WTC11 (cell line): Measurements from ENCODE around the gene ZNF608. TPM values are rescaled to one million over a fixed set of nuclear protein-coding genes. Genes with fewer than 3 reads are reported as not detected.

Source experiments
- ATAC-seq: fragments of 200-7000 bp; cut with Tn5 transposase; 2 replicates; pipeline ENCODE4 v1.10.0; 2021; ENCODE audit warnings: mild to moderate bottlenecking, moderate library complexity
- CTCF ChIA-PET: fragments of 300-600 bp; sonication (Branson Sonifier 250); formaldehyde crosslinking; loops from one replicate; lab custom pipeline; 2021; ENCODE audit warnings: antibody characterized with exemption; lab: Charles Lee
- POLR2A ChIA-PET: fragments of 350-600 bp; sonication (Branson Sonifier 250); formaldehyde crosslinking; loops from one replicate; lab custom pipeline; 2021; ENCODE audit warnings: antibody characterized with exemption; lab: Charles Lee
- DNase-seq: peaks from one replicate; pipeline ENCODE4 v3.0.0; 2021; ENCODE audit warnings: low spot score
- H3K27ac Mint-ChIP-seq: 2 replicates; pipeline ENCODE4 v1.8.0; 2021; ENCODE audit warnings: mixed read lengths
- H3K27me3 Mint-ChIP-seq: 2 replicates; pipeline ENCODE4 v1.8.0; 2021; ENCODE audit warnings: low read depth, mild to moderate bottlenecking, moderate library complexity, mixed read lengths
- H3K36me3 Mint-ChIP-seq: 2 replicates; pipeline ENCODE4 v1.8.0; 2021; ENCODE audit warnings: mixed read lengths
- H3K4me1 Mint-ChIP-seq: 2 replicates; pipeline ENCODE4 v1.8.0; 2022; ENCODE audit warnings: mixed read lengths
- H3K4me3 Mint-ChIP-seq: 2 replicates; pipeline ENCODE4 v1.8.0; 2021; ENCODE audit warnings: mild to moderate bottlenecking, moderate library complexity, mixed read lengths
- H3K9me3 Mint-ChIP-seq: 2 replicates; pipeline ENCODE4 v1.8.0; 2021; ENCODE audit warnings: mixed read lengths
- ATF1 ChIP-seq: sonication (generic); formaldehyde crosslinking; IDR thresholded peaks from 2 replicates; pipeline ENCODE4 v1.8.1; 2023; ENCODE audit warnings: mild to moderate bottlenecking, moderate library complexity, missing genetic modification reagents
- ESRRA ChIP-seq: sonication (generic); formaldehyde crosslinking; IDR thresholded peaks from 2 replicates; pipeline ENCODE4 v1.8.1; 2022; ENCODE audit warnings: mild to moderate bottlenecking, missing genetic modification reagents, borderline replicate concordance
- FOXJ3 ChIP-seq: sonication (generic); formaldehyde crosslinking; IDR thresholded peaks from 2 replicates; pipeline ENCODE4 v1.9.0; 2021; ENCODE audit warnings: missing genetic modification reagents, mild to moderate bottlenecking, borderline replicate concordance
- GTF2I ChIP-seq: fragments of 250-450 bp; sonication (Bioruptor Pico); conservative IDR thresholded peaks from 2 replicates; pipeline ENCODE4 v1.4.0; 2021; ENCODE audit warnings: mild to moderate bottlenecking
- NFATC4 ChIP-seq: fragments of 250-450 bp; sonication (Bioruptor Pico); IDR thresholded peaks from 2 replicates; pipeline ENCODE4 v1.9.0; 2021; ENCODE audit warnings: mild to moderate bottlenecking
- NFYB ChIP-seq: sonication (generic); formaldehyde crosslinking; conservative IDR thresholded peaks from 2 replicates; pipeline ENCODE4 v1.8.0; 2022; ENCODE audit warnings: low read depth, missing genetic modification reagents
- TEAD4 ChIP-seq: sonication (generic); formaldehyde crosslinking; IDR thresholded peaks from 2 replicates; pipeline ENCODE4 v1.8.0; 2022; ENCODE audit warnings: mild to moderate bottlenecking, missing genetic modification reagents
- ZNF138 ChIP-seq: sonication (generic); formaldehyde crosslinking; conservative IDR thresholded peaks from 2 replicates; pipeline ENCODE4 v1.8.1; 2022; ENCODE audit warnings: mild to moderate bottlenecking, moderate library complexity, missing genetic modification reagents
- ZNF263 ChIP-seq: sonication (generic); formaldehyde crosslinking; IDR thresholded peaks from 2 replicates; pipeline ENCODE4 v1.8.1; 2022; ENCODE audit warnings: low read depth, mild to moderate bottlenecking, moderate library complexity, missing genetic modification reagents
- ZNF317 ChIP-seq: sonication (generic); formaldehyde crosslinking; IDR thresholded peaks from 2 replicates; pipeline ENCODE4 v1.8.1; 2023; ENCODE audit warnings: low read depth, mild to moderate bottlenecking, moderate library complexity, missing genetic modification reagents, borderline replicate concordance
- ZNF671 ChIP-seq: fragments of 250-450 bp; sonication (Bioruptor Pico); IDR thresholded peaks from 2 replicates; pipeline ENCODE4 v1.8.0; 2021; ENCODE audit warnings: mild to moderate bottlenecking
- total RNA-seq: library from RNA; stranded (reverse); gene quantifications from 3 replicates; pipeline ENCODE4 v1.2.3, GENCODE V29; 2021
- TF ChIP-seq, protein P1 (sequence below): sonication (generic); formaldehyde crosslinking; IDR thresholded peaks from 2 replicates; pipeline ENCODE4 v1.8.1; 2023; ENCODE audit warnings: mild to moderate bottlenecking, missing genetic modification reagents
- TF ChIP-seq, protein P2 (sequence below): sonication (generic); formaldehyde crosslinking; IDR thresholded peaks from 2 replicates; pipeline ENCODE4 v1.8.1; 2022; ENCODE audit warnings: low read depth, mild to moderate bottlenecking, moderate library complexity, missing genetic modification reagents, borderline replicate concordance
- TF ChIP-seq, protein P3 (sequence below): sonication (generic); formaldehyde crosslinking; IDR thresholded peaks from 2 replicates; pipeline ENCODE4 v1.8.1; 2023; ENCODE audit warnings: mild to moderate bottlenecking, moderate library complexity, missing genetic modification reagents
- TF ChIP-seq, protein P4 (sequence below): fragments of 250-450 bp; sonication (Bioruptor Pico); IDR thresholded peaks from 2 replicates; pipeline ENCODE4 v1.9.0; 2021; ENCODE audit warnings: moderate library complexity, mild to moderate bottlenecking, inconsistent platforms, borderline replicate concordance
- TF ChIP-seq, protein P5 (sequence below): sonication (generic); formaldehyde crosslinking; IDR thresholded peaks from 2 replicates; pipeline ENCODE4 v1.8.1; 2022; ENCODE audit warnings: missing genetic modification reagents, borderline replicate concordance
- TF ChIP-seq, protein P6 (sequence below): fragments of 250-450 bp; sonication (Bioruptor Pico); IDR thresholded peaks from 2 replicates; pipeline ENCODE4 v1.8.0; 2021; ENCODE audit warnings: mild to moderate bottlenecking
- TF ChIP-seq, protein P7 (sequence below): sonication (generic); formaldehyde crosslinking; IDR thresholded peaks from 2 replicates; pipeline ENCODE4 v1.8.1; 2023; ENCODE audit warnings: mild to moderate bottlenecking, missing genetic modification reagents

Gene ZNF608
- total RNA-seq, 1 experiment from 2014 or later, result 40.6 TPM

DNA sequence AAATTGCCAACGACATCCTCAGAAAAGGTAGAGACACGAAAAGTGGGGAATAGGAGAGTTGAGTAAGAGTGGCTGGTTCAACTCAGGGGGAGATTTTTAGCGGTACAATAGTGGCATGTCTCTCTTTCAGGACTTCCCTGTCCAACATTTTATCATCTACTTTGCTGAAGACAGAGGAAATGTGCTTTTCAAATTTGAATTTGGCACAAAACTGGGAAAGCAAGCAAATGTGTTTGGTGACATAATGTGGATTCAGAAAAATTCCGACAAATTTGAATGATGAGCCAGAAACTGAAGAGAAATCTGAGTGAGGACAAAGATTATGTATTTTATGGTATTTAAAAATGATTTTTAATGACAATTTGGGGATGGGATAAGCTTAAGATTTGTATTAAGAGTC lies 33.6 kb upstream of the ZNF608 start (continued):
- TF ChIP-seq, protein P1, sequence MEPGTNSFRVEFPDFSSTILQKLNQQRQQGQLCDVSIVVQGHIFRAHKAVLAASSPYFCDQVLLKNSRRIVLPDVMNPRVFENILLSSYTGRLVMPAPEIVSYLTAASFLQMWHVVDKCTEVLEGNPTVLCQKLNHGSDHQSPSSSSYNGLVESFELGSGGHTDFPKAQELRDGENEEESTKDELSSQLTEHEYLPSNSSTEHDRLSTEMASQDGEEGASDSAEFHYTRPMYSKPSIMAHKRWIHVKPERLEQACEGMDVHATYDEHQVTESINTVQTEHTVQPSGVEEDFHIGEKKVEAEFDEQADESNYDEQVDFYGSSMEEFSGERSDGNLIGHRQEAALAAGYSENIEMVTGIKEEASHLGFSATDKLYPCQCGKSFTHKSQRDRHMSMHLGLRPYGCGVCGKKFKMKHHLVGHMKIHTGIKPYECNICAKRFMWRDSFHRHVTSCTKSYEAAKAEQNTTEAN (CRISPR knock-in tag), result no peak
- TF ChIP-seq, protein P2, sequence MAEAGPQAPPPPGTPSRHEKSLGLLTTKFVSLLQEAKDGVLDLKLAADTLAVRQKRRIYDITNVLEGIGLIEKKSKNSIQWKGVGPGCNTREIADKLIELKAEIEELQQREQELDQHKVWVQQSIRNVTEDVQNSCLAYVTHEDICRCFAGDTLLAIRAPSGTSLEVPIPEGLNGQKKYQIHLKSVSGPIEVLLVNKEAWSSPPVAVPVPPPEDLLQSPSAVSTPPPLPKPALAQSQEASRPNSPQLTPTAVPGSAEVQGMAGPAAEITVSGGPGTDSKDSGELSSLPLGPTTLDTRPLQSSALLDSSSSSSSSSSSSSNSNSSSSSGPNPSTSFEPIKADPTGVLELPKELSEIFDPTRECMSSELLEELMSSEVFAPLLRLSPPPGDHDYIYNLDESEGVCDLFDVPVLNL (CRISPR knock-in tag), result no peak
- TF ChIP-seq, all 79 proteins: peak for 0

DNA sequence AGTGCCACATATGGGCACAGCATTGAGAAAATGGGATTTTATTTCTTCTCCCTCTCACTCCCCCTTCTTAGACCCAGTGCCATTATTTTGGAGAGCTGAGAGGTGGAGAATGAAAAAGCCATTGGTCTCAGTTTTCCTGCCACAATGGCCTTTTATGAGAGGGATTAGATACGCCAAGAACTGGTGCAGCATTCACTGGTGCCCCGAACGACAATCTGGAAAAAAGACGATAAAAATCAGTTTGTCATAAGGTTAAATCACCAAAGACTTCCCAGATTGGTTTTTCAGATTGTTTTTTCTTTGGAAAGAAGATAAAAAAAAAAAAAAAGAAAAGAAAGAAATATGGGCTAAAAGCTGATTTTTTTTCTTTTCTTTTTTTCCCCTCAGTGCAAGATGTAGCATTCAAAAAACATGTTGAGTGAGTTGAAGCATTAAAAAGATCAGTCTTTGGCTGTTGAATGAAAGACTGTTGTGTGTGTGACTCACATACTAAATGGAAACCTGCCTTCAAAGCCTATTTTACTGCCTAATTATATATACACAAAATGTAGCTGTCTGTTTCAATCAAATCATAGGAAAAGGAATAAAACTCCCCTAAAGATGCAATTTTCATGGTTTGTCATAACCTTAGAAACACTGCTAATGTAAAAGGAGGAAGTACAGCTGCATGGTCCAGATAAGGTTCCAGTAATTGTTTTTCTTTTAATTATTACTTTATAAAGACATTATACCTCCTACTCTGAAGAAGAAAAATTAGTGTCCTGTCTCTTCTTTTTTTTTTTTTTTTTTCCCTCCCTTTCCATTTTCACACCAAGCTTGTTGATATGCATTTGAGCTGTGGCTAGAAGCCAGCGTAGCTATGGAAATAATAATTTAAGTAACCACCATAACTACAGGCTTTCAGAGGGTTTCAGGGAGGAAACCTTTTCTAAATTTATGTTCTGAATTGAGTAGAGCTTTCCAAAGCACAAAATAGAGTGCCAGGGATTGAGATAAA lies 27.2 kb upstream of the ZNF608 start:
- DNase-seq, result no peak
- H3K4me1 Mint-ChIP-seq, result peaks cover 19% of the 10 kb centered on the region
- CTCF ChIA-PET, result interaction anchor here (0.7 kb wide), 1 partner anchor 1428 kb away, joined by 3 read pairs; no protein-coding TSS in a partner anchor

DNA sequence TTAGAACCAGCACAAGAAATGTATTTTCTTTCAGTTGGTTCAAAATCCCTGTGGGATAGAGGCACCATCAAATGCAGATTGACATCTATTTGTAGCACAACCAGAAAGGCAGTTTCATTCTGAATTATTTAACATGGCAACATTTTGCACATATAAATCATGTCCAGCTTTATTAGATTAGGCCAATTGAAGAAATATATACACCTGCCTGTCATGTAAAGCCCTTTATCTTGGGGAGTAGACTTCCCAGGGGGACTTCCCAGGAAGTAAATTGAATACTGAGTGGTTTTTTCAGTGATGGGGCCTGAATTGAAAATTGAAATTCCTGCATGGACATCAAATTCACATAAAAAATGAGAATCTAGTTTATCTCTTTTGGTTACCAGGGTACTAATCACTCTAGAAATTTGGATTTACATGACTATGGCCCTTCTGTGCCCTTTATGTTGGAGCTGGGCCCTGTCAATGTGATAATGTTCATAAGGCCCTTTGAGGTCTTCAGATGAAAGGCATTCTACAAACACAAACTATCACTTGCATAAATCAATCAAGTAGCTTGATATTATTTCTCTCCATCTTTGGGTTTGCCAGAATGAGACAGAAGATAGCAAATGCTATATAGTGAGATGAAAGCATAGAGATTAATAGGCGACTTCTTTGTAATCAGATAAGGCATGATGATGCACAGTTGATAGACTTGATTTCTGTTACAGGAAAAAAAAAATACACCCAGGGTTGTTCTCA lies 26.2 kb upstream of the ZNF608 start:
- Mint-ChIP-seq H3K36me3 (no peaks in the 10 kb centered on the region), H3K27ac (no peak overlapping the region), H3K4me1 (peaks cover 19% of the 10 kb centered on the region), H3K27me3 (no peaks in the 10 kb centered on the region; the same call in 1 of the 2 replicates), H3K4me3 (no peak overlapping the region), H3K9me3 (peaks cover 5% of the 10 kb centered on the region; the same call in 1 of the 2 replicates)
- ChIA-PET CTCF (no interaction called here), POLR2A (no interaction called here)
- ATAC-seq (no peak), DNase-seq (no peak)
- TF ChIP-seq ATF1 (CRISPR knock-in tag) (no peak), NFATC4 (CRISPR knock-in tag) (no peak), ZNF671 (CRISPR knock-in tag) (no peak), ZNF263 (no peak), GTF2I (no peak), FOXJ3 (CRISPR knock-in tag) (no peak)
- TF ChIP-seq, protein P3, sequence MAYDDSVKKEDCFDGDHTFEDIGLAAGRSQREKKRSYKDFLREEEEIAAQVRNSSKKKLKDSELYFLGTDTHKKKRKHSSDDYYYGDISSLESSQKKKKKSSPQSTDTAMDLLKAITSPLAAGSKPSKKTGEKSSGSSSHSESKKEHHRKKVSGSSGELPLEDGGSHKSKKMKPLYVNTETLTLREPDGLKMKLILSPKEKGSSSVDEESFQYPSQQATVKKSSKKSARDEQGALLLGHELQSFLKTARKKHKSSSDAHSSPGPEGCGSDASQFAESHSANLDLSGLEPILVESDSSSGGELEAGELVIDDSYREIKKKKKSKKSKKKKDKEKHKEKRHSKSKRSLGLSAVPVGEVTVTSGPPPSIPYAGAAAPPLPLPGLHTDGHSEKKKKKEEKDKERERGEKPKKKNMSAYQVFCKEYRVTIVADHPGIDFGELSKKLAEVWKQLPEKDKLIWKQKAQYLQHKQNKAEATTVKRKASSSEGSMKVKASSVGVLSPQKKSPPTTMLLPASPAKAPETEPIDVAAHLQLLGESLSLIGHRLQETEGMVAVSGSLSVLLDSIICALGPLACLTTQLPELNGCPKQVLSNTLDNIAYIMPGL (CRISPR knock-in tag), result no peak
- TF ChIP-seq, protein P4, sequence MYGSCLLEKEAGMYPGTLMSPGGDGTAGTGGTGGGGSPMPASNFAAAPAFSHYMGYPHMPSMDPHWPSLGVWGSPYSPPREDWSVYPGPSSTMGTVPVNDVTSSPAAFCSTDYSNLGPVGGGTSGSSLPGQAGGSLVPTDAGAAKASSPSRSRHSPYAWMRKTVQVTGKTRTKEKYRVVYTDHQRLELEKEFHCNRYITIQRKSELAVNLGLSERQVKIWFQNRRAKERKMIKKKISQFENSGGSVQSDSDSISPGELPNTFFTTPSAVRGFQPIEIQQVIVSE (CRISPR knock-in tag), result no peak
- TF ChIP-seq, protein P5, sequence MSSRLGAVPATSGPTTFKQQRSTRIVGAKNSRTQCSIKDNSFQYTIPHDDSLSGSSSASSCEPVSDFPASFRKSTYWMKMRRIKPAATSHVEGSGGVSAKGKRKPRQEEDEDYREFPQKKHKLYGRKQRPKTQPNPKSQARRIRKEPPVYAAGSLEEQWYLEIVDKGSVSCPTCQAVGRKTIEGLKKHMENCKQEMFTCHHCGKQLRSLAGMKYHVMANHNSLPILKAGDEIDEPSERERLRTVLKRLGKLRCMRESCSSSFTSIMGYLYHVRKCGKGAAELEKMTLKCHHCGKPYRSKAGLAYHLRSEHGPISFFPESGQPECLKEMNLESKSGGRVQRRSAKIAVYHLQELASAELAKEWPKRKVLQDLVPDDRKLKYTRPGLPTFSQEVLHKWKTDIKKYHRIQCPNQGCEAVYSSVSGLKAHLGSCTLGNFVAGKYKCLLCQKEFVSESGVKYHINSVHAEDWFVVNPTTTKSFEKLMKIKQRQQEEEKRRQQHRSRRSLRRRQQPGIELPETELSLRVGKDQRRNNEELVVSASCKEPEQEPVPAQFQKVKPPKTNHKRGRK, result no peak
- TF ChIP-seq, protein P6, sequence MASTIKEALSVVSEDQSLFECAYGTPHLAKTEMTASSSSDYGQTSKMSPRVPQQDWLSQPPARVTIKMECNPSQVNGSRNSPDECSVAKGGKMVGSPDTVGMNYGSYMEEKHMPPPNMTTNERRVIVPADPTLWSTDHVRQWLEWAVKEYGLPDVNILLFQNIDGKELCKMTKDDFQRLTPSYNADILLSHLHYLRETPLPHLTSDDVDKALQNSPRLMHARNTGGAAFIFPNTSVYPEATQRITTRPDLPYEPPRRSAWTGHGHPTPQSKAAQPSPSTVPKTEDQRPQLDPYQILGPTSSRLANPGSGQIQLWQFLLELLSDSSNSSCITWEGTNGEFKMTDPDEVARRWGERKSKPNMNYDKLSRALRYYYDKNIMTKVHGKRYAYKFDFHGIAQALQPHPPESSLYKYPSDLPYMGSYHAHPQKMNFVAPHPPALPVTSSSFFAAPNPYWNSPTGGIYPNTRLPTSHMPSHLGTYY, result no peak
- TF ChIP-seq, protein P7, sequence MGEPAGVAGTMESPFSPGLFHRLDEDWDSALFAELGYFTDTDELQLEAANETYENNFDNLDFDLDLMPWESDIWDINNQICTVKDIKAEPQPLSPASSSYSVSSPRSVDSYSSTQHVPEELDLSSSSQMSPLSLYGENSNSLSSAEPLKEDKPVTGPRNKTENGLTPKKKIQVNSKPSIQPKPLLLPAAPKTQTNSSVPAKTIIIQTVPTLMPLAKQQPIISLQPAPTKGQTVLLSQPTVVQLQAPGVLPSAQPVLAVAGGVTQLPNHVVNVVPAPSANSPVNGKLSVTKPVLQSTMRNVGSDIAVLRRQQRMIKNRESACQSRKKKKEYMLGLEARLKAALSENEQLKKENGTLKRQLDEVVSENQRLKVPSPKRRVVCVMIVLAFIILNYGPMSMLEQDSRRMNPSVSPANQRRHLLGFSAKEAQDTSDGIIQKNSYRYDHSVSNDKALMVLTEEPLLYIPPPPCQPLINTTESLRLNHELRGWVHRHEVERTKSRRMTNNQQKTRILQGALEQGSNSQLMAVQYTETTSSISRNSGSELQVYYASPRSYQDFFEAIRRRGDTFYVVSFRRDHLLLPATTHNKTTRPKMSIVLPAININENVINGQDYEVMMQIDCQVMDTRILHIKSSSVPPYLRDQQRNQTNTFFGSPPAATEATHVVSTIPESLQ (CRISPR knock-in tag), result no peak

More for the DNA sequence above, 27.2 kb upstream of the ZNF608 start:
- Mint-ChIP-seq H3K27ac (no peak overlapping the region), H3K27me3 (no peaks in the 10 kb centered on the region; the same call in 1 of the 2 replicates), H3K36me3 (0 out of 2 replicates have a peak, but pooled peaks cover 2% of the 10 kb centered on the region), H3K9me3 (peaks cover 9% of the 10 kb centered on the region), H3K4me3 (no peak overlapping the region)
- TF ChIP-seq ZNF317 (CRISPR knock-in tag) (no peak), TEAD4 (no peak), NFYB (CRISPR knock-in tag) (no peak), ESRRA (CRISPR knock-in tag) (no peak), ZNF138 (CRISPR knock-in tag) (no peak)
- TF ChIP-seq, protein P4 (CRISPR knock-in tag), result no peak
- POLR2A ChIA-PET, result interaction anchor here (0.8 kb wide), 1 partner anchor 25 kb away, joined by 5 read pairs; no protein-coding TSS in a partner anchor
- ATAC-seq, result no peak
